Measurements from ENCODE around the gene PRSS53.

- TF ChIP-seq CTCF (conservative IDR thresholded peaks at IDR 0.05 in 1 of 2, IDR thresholded peaks at IDR 0.05 in 1 of 2; ENCODE audit: extremely low read depth in 1 of 2, insufficient read depth in 1 of 2, low read depth in 1 of 2, low read length in 2 of 2) (no peak), EZH2 (IDR thresholded peaks at IDR 0.05; ENCODE audit: borderline replicate concordance, low read length) (no peak)
Observed at GRCh38 chr16:31085411-31085810, 3.3 kb downstream of the PRSS53 start.
